GM23338 (cell line): Measurements from ENCODE around the gene INCA1. TPM values are rescaled to one million over a fixed set of nuclear protein-coding genes. Genes with fewer than 3 reads are reported as not detected.

ENCODE experiments used
- ATAC-seq: fragments of 200-7000 bp; cut with Tn5 transposase; 3 replicates; pipeline ENCODE4 v1.9.1; 2020
- DNase-seq: peaks from one replicate; pipeline ENCODE4 v3.0.0-alpha.2; 2015; ENCODE audit warnings: low spot score
- H2AFZ ChIP-seq: fragments of 200-600 bp; sonication (generic); 2 replicates; pipeline ENCODE4 v1.8.0; 2016; ENCODE audit warnings: antibody characterized with exemption, mild to moderate bottlenecking, moderate library complexity
- H3F3A ChIP-seq: fragments of 200-600 bp; sonication (generic); replicated peaks from 2 replicates; pipeline ENCODE4 v1.8.0; 2017; ENCODE audit warnings: antibody characterized with exemption, mixed run types, low read depth
- H3K27ac ChIP-seq: fragments of 200-600 bp; sonication (generic); 2 replicates; pipeline ENCODE4 v1.6.1; 2016; ENCODE audit warnings: low read depth
- H3K27me3 ChIP-seq: fragments of 200-600 bp; sonication (generic); 2 replicates; pipeline ENCODE4 v1.8.0; 2016; ENCODE audit warnings: mild to moderate bottlenecking, mixed run types, moderate library complexity; ENCODE audit not compliant: insufficient read depth
- H3K36me3 ChIP-seq: fragments of 200-600 bp; sonication (generic); 2 replicates; pipeline ENCODE4 v1.8.0; 2016; ENCODE audit warnings: mild to moderate bottlenecking; ENCODE audit not compliant: insufficient read depth
- H3K4me1 ChIP-seq: fragments of 200-600 bp; sonication (generic); 2 replicates; pipeline ENCODE4 v1.8.0; 2016; ENCODE audit warnings: mild to moderate bottlenecking, moderate library complexity; ENCODE audit not compliant: insufficient read depth
- H3K4me2 ChIP-seq: fragments of 200-600 bp; sonication (generic); 2 replicates; pipeline ENCODE4 v1.7.1; 2017; ENCODE audit warnings: mixed run types
- H3K4me3 ChIP-seq: fragments of 200-600 bp; sonication (generic); 2 replicates; pipeline ENCODE4 v1.6.1; 2016; ENCODE audit warnings: mixed run types
- H3K79me2 ChIP-seq: fragments of 200-600 bp; sonication (generic); replicated peaks from 2 replicates; pipeline ENCODE4 v1.8.0; 2017; ENCODE audit warnings: mild to moderate bottlenecking; ENCODE audit not compliant: insufficient read depth
- H3K9me2 ChIP-seq: fragments of 200-600 bp; sonication (generic); 2 replicates; pipeline ENCODE4 v1.8.0; 2017; ENCODE audit not compliant: insufficient read depth
- H4K20me1 ChIP-seq: fragments of 200-600 bp; sonication (generic); replicated peaks from 2 replicates; pipeline ENCODE4 v1.8.0; 2017; ENCODE audit warnings: mild to moderate bottlenecking; ENCODE audit not compliant: insufficient read depth
- H3K27ac Mint-ChIP-seq: 2 replicates; pipeline ENCODE4 v1.8.0; 2020; ENCODE audit warnings: inconsistent platforms, mild to moderate bottlenecking, moderate library complexity, mixed read lengths
- H3K27me3 Mint-ChIP-seq: 3 replicates; pipeline ENCODE4 v1.8.0; 2022; ENCODE audit warnings: low read depth, mild to moderate bottlenecking, moderate library complexity, mixed read lengths, inconsistent platforms; ENCODE audit not compliant: insufficient read depth, poor library complexity
- H3K36me3 Mint-ChIP-seq: 3 replicates; pipeline ENCODE4 v1.8.0; 2021; ENCODE audit warnings: low read depth, mild to moderate bottlenecking, inconsistent platforms, moderate library complexity, mixed read lengths
- H3K4me1 Mint-ChIP-seq: 3 replicates; pipeline ENCODE4 v1.8.0; 2020; ENCODE audit warnings: mild to moderate bottlenecking, inconsistent platforms, mixed read lengths
- H3K4me3 Mint-ChIP-seq: 3 replicates; pipeline ENCODE4 v1.8.0; 2021; ENCODE audit warnings: moderate library complexity, mild to moderate bottlenecking, inconsistent platforms, mixed read lengths
- H3K9me3 Mint-ChIP-seq: 3 replicates; pipeline ENCODE4 v1.8.0; 2020; ENCODE audit warnings: moderate library complexity, mild to moderate bottlenecking, inconsistent platforms, mixed read lengths
- CTCF ChIP-seq, 2 experiments: fragments of 200-600 bp in 1 of 2; sonication (generic) in 1 of 2; conservative IDR thresholded peaks; 2 replicates each; pipeline versions ENCODE4 v1.5.1 to v1.6.1; 2016 to 2017; ENCODE audit warnings: antibody characterized with exemption in 2 of 2, low read depth in 2 of 2, mild to moderate bottlenecking in 2 of 2, moderate library complexity in 1 of 2
- ETS1 ChIP-seq: IDR thresholded peaks from 2 replicates; pipeline ENCODE4 v1.6.1; 2016; ENCODE audit warnings: antibody characterized with exemption
- JUNB ChIP-seq: IDR thresholded peaks from one replicate; pipeline ENCODE4 v1.6.1; 2016; ENCODE audit warnings: antibody characterized with exemption; ENCODE audit not compliant: unreplicated experiment
- ZNF114 ChIP-seq: fragments of 250-450 bp; sonication (Bioruptor Pico); IDR thresholded peaks from 2 replicates; pipeline ENCODE4 v1.5.0; 2020; ENCODE audit warnings: mild to moderate bottlenecking, moderate library complexity
- ZNF462 ChIP-seq: fragments of 250-450 bp; sonication (Bioruptor Pico); IDR thresholded peaks from 2 replicates; pipeline ENCODE4 v1.5.0; 2020; ENCODE audit warnings: mild to moderate bottlenecking, moderate library complexity
- polyA plus RNA-seq: library from polyadenylated mRNA; unstranded; fragments of >200 nt; fragmentation: Nextera tagmentation; extraction: Ambion mirVana; gene quantifications from 2 replicates; pipeline ENCODE4 v1.2.1, GENCODE V29; 2016
- total RNA-seq: library from RNA; depleted of rRNA; stranded (reverse); fragments of >200 nt; shearing (Covaris generic); gene quantifications from 2 replicates; pipeline ENCODE4 v1.2.3, GENCODE V29; 2014

The INCA1 gene
- total and polyA plus RNA-seq, 2 experiments from 2014 or later: 1.3 TPM; not detected in 1

- Histone ChIP-seq H4K20me1 (no peaks in the 10 kb centered on the region), H3K27ac (no peak overlapping the region), H3K9me2 (no peaks in the 10 kb centered on the region), H2AFZ (no peak overlapping the region), H3K27me3 (peaks cover 6% of the 10 kb centered on the region; the same call in 1 of the 2 replicates), H3K4me2 (no peak overlapping the region), H3K79me2 (no peaks in the 10 kb centered on the region), H3K36me3 (no peaks in the 10 kb centered on the region), H3F3A (0 out of 2 replicates have a peak, but pooled peaks cover 5% of the 10 kb centered on the region), H3K4me1 (no peaks in the 10 kb centered on the region; the same call in 1 of the 2 replicates), H3K4me3 (no peak overlapping the region)
- ATAC-seq (no peak), DNase-seq (no peak)
- Mint-ChIP-seq H3K4me3 (no peak overlapping the region), H3K27ac (no peak overlapping the region), H3K27me3 (peaks cover 19% of the 10 kb centered on the region), H3K36me3 (no peaks in the 10 kb centered on the region), H3K9me3 (no peaks in the 10 kb centered on the region; the same call in 2 of the 3 replicates), H3K4me1 (peaks cover 3% of the 10 kb centered on the region)
- TF ChIP-seq ZNF114 (CRISPR knock-in tag): no peak
- no peak for TF ChIP-seq JUNB
- no peak for TF ChIP-seq ETS1
These were observed 35.5 kb upstream of the INCA1 start for GRCh38 chr17:5032865-5033264.

GRCh38 chr17:5031365-5032082 is 34.2 kb upstream of the INCA1 start:
- no peak overlapping the region for H3K27ac Mint-ChIP-seq
- H3K4me1 Mint-ChIP-seq: peaks cover 3% of the 10 kb centered on the region

More at GRCh38 chr17:5031365-5032082, 34.2 kb upstream of the INCA1 start:
- ATAC-seq (peak; percentile 57), DNase-seq (peak; percentile 93)
- peak overlapping the region; percentile 71 for H3K4me3 Mint-ChIP-seq
- Histone ChIP-seq H3F3A (0 out of 2 replicates have a peak, but pooled peaks cover 5% of the 10 kb centered on the region), H3K36me3 (no peaks in the 10 kb centered on the region), H3K27me3 (peaks cover 6% of the 10 kb centered on the region; the same call in 1 of the 2 replicates), H3K79me2 (no peaks in the 10 kb centered on the region), H3K4me3 (peak overlapping the region; percentile 52), H3K27ac (no peak overlapping the region), H4K20me1 (no peaks in the 10 kb centered on the region), H3K4me2 (peak overlapping the region; percentile 79), H2AFZ (peak overlapping the region; percentile 95; the same call in 1 of the 2 replicates), H3K9me2 (no peaks in the 10 kb centered on the region), H3K4me1 (no peaks in the 10 kb centered on the region; the same call in 1 of the 2 replicates)
- TF ChIP-seq CTCF (conservative IDR thresholded peaks at IDR 0.05; ENCODE audit: low read depth in 2 of 2) (peak; percentile 59 to 74), ZNF462 (CRISPR knock-in tag) (no peak)
- no peaks in the 10 kb centered on the region for H3K36me3 Mint-ChIP-seq
- H3K9me3 Mint-ChIP-seq: no peaks in the 10 kb centered on the region; the same call in 2 of the 3 replicates
- H3K27me3 Mint-ChIP-seq: peaks cover 19% of the 10 kb centered on the region
